Spleen (tissue), 7 donors: ENCODE measurements around the gene WNK2.

ENCODE experiments used
- CTCF ChIP-seq, 11 experiments: fragments of 200-600 bp in 7 of 11; fragments of 450-650 bp in 4 of 11; sonication (generic) in 4 of 11; IDR thresholded peaks in 8 of 11; conservative IDR thresholded peaks in 3 of 11; 1 replicate in 7 of 11; 2 replicates in 4 of 11; pipeline versions ENCODE4 v1.4.0 to v1.8.0; 2016 to 2021; ENCODE audit warnings: antibody characterized with exemption in 11 of 11, inconsistent platforms in 4 of 11, mild to moderate bottlenecking in 1 of 11
- POLR2A ChIP-seq, 3 donors: fragments of 450-650 bp; IDR thresholded peaks; one replicate each; pipeline ENCODE4 v1.5.1; 2017; ENCODE audit warnings: antibody characterized with exemption in 3 of 3, mild to moderate bottlenecking in 1 of 3
- POLR2AphosphoS5 ChIP-seq, 3 donors: sonication (generic); formaldehyde crosslinking; IDR thresholded peaks; one replicate each; pipeline ENCODE4 v1.5.1; 2017; ENCODE audit warnings: antibody characterized with exemption in 3 of 3
- donor health status: DM: no; HTN: no; CAD: no; lungs with moderate emphysema.
- donor health status: DM: no; HTN: no; CAD: no.
- donor health status: DM: no; HTN: no; CAD: no.

DNA sequence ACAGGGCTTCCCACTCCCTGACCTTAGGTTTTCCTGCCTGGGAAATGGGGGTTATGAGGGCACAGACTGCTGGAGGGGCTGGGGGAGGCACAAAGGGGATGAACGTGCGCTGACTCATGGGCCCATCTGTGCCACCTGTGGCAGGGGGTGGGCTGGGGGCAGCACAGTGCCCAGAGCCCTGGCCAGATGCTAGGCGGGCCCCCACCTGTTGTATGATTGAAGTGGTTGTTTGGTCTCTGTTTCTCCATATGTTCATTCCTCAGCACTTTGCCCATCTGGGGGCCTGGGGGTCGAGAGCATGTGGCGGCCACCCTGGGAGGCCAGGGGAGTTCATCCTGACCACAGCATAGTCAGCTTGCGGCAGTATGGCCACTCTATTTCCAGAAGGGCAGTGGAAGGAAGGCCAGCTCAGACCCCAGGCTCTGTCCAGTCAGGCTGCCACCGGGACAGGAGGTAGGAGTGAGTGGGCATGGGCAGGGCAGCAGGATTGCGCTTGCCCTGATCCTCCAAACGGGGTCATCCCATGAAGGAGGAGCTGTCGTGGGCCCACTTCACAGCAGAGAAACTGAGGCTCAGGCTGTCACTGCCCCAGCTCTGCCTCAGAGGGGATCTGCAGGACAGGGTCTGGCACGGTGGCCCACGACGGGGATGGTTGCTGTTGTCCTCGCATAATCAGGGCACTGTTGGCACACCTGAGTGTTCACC is 49.0 kb upstream of the WNK2 start:
- TF ChIP-seq CTCF (IDR thresholded peaks at IDR 0.05 in 8 of 11, conservative IDR thresholded peaks at IDR 0.05 in 3 of 11) (peak in 1 of 11 experiments; percentile 4), POLR2A (IDR thresholded peaks at IDR 0.05) (no peak), POLR2AphosphoS5 (IDR thresholded peaks at IDR 0.05) (no peak)
